Endothelial cell of umbilical vein (primary cell): ENCODE data around the gene UST. TPM values are rescaled to one million over a fixed set of nuclear protein-coding genes. Genes with fewer than 3 reads are reported as not detected.

Experiments used
- BruUV-seq: library from RNA; stranded (reverse); fragments of 400-500 nt; replicated peaks from 2 replicates; lab custom pipeline; 2021; lab: Mats Ljungman, UMichigan
- CTCF ChIA-PET: fragments of 300-600, 350-600 bp; sonication (Branson Sonifier 250); formaldehyde crosslinking; loops from one replicate; lab custom pipeline; 2021; ENCODE audit warnings: antibody characterized with exemption, inconsistent platforms; lab: Charles Lee
- POLR2A ChIA-PET: fragments of 300-600, 350-600 bp; sonication (Branson Sonifier 250); formaldehyde crosslinking; loops from one replicate; lab custom pipeline; 2021; ENCODE audit warnings: antibody characterized with exemption, inconsistent platforms; lab: Charles Lee
- DNase-seq: peaks from one replicate; pipeline ENCODE4 v3.0.0-alpha.2; 2011; ENCODE audit warnings: low read depth, low spot score
- FAIRE-seq: peaks from 2 replicates; lab custom pipeline; 2011; peaks lifted over from hg19 to GRCh38; lab: Jason Lieb, UNC
- H2AFZ ChIP-seq: 2 replicates; pipeline ENCODE4 v1.6.0; 2012; ENCODE audit warnings: low read depth, low read length, control low read depth, inconsistent platforms
- H3K27ac ChIP-seq: 2 replicates; pipeline ENCODE4 v1.5.1; 2011; ENCODE audit warnings: low read depth, mild to moderate bottlenecking, control low read depth, low read length, moderate library complexity; ENCODE audit not compliant: insufficient read depth
- H3K27me3 ChIP-seq, 2 experiments: 2 replicates each; pipeline versions ENCODE4 v1.6.0 to v1.6.1; 2011; ENCODE audit warnings: low read length in 2 of 2, mixed read lengths in 1 of 2; ENCODE audit not compliant: control insufficient read depth in 2 of 2, insufficient read depth in 2 of 2
- H3K36me3 ChIP-seq, 2 experiments: 2 replicates in 1 of 2; 3 replicates in 1 of 2; pipeline ENCODE4 v1.5.1; 2011; ENCODE audit warnings: low read length in 2 of 2, mild to moderate bottlenecking in 1 of 2, moderate library complexity in 1 of 2; ENCODE audit not compliant: control insufficient read depth in 2 of 2, insufficient read depth in 2 of 2; ENCODE audit errors: extremely low read depth in 1 of 2
- H3K4me1 ChIP-seq: 3 replicates; pipeline ENCODE4 v1.5.1; 2011; ENCODE audit warnings: mild to moderate bottlenecking, low read length; ENCODE audit not compliant: control insufficient read depth, insufficient read depth; ENCODE audit errors: extremely low read depth
- H3K4me2 ChIP-seq: 2 replicates; pipeline ENCODE4 v1.6.1; 2011; ENCODE audit warnings: low read length, control low read depth, mixed read lengths; ENCODE audit not compliant: insufficient read depth
- H3K4me3 ChIP-seq, 3 experiments: fragments of 200-600 bp in 1 of 3; sonication (generic), shearing (Covaris generic) in 1 of 3; replicated peaks in 1 of 3; 2 replicates each; pipeline ENCODE4 v1.5.1; 2011 to 2016; ENCODE audit warnings: control low read depth in 3 of 3, low read length in 3 of 3, mild to moderate bottlenecking in 2 of 3, inconsistent platforms in 1 of 3, low read depth in 1 of 3, moderate library complexity in 1 of 3; ENCODE audit not compliant: insufficient read depth in 1 of 3
- H3K79me2 ChIP-seq: 2 replicates; pipeline ENCODE4 v1.6.0; 2012; ENCODE audit warnings: low read length, inconsistent platforms; ENCODE audit not compliant: control insufficient read depth, insufficient read depth
- H3K9ac ChIP-seq: replicated peaks from 2 replicates; pipeline ENCODE3; 2011; ENCODE audit warnings: low read length, control low read depth; ENCODE audit not compliant: insufficient read depth; ENCODE audit errors: extremely low read depth
- H3K9me1 ChIP-seq: replicated peaks from 3 replicates; pipeline ENCODE4 v1.6.0; 2011; ENCODE audit warnings: mild to moderate bottlenecking, low read length; ENCODE audit not compliant: control insufficient read depth, insufficient read depth; ENCODE audit errors: extremely low read depth
- H3K9me3 ChIP-seq: replicated peaks from 2 replicates; pipeline ENCODE4 v1.5.1; 2012; ENCODE audit warnings: low read length, inconsistent platforms; ENCODE audit not compliant: control insufficient read depth, insufficient read depth
- H4K20me1 ChIP-seq: replicated peaks from 2 replicates; pipeline ENCODE3; 2011; ENCODE audit warnings: mild to moderate bottlenecking, low read length; ENCODE audit not compliant: control insufficient read depth, insufficient read depth; ENCODE audit errors: extremely low read depth
- EZH2 ChIP-seq: IDR thresholded peaks from 2 replicates; pipeline ENCODE4 v1.6.1; 2012; ENCODE audit warnings: borderline replicate concordance, low read depth, mild to moderate bottlenecking, moderate library complexity, low read length, inconsistent platforms; ENCODE audit not compliant: severe bottlenecking
- FOS ChIP-seq: IDR thresholded peaks from 2 replicates; pipeline ENCODE4 v1.6.1; 2011; ENCODE audit warnings: mild to moderate bottlenecking, low read length, moderate library complexity, borderline replicate concordance; ENCODE audit not compliant: insufficient read depth
- GATA2 ChIP-seq: IDR thresholded peaks from 2 replicates; pipeline ENCODE4 v1.7.0; 2011; ENCODE audit warnings: low read depth, mild to moderate bottlenecking, moderate library complexity, mixed read lengths, low read length; ENCODE audit not compliant: insufficient read length, insufficient read depth
- JUN ChIP-seq: IDR thresholded peaks from 2 replicates; pipeline ENCODE4 v1.6.1; 2011; ENCODE audit warnings: borderline replicate concordance, low read depth; ENCODE audit not compliant: insufficient read length, insufficient read depth
- POLR2A ChIP-seq: IDR thresholded peaks from 2 replicates; pipeline ENCODE4 v1.6.1; 2012; ENCODE audit warnings: low read depth, mild to moderate bottlenecking, control low read depth, low read length
- POLR2AphosphoS5 ChIP-seq: IDR thresholded peaks from 2 replicates; pipeline ENCODE4 v1.6.1; 2012; ENCODE audit warnings: low read depth, mild to moderate bottlenecking, control low read depth, low read length, moderate library complexity; ENCODE audit not compliant: insufficient read depth
- dilution Hi-C: fragments of 300-500 bp; cut with MboI; formaldehyde crosslinking; loops from one replicate; pipeline ENCODE4 v1.15.0; 2019; ENCODE audit warnings: low sequenced_read_pairs; ENCODE audit not compliant: extremely low pct_ligation_motif_present
- intact Hi-C: fragments of 100-400 bp; cut with micrococcal nuclease; formaldehyde crosslinking; loops from one replicate; pipeline ENCODE4 v1.10.0; 2022
- polyA plus RNA-seq, 4 experiments: library from polyadenylated mRNA; depleted of rRNA in 3 of 4; stranded (reverse) in 3 of 4; unstranded in 1 of 4; fragments of >200 nt; gene quantifications; 2 replicates each; pipeline versions ENCODE4 v1.2.1 to v1.2.3, GENCODE V29; 2011 to 2012; ENCODE audit warnings: missing spikeins in 1 of 4
- total RNA-seq: library from RNA; stranded (reverse); gene quantifications from 2 replicates; pipeline ENCODE4 v1.2.3, GENCODE V29; 2021
- TF ChIP-seq, protein P1 (sequence below), 2 donors: IDR thresholded peaks; 1 replicate in 1 of 2; 2 replicates in 1 of 2; pipeline ENCODE4 v1.5.1; 2011; ENCODE audit warnings: low read length in 2 of 2, mild to moderate bottlenecking in 2 of 2, moderate library complexity in 2 of 2, control low read depth in 1 of 2, inconsistent platforms in 1 of 2, low read depth in 1 of 2; ENCODE audit not compliant: insufficient read depth in 1 of 2; ENCODE audit errors: extremely low read depth in 1 of 2
- TF ChIP-seq, protein P2 (sequence below): IDR thresholded peaks from 2 replicates; pipeline ENCODE4 v1.6.1; 2011; ENCODE audit not compliant: insufficient read depth, insufficient read length

UST gene
- total and polyA plus RNA-seq, 2 donors (not counting 3 experiments of a cell fraction or from before 2014, with no cell fraction given): 0.26 to 0.84 TPM

DNA sequence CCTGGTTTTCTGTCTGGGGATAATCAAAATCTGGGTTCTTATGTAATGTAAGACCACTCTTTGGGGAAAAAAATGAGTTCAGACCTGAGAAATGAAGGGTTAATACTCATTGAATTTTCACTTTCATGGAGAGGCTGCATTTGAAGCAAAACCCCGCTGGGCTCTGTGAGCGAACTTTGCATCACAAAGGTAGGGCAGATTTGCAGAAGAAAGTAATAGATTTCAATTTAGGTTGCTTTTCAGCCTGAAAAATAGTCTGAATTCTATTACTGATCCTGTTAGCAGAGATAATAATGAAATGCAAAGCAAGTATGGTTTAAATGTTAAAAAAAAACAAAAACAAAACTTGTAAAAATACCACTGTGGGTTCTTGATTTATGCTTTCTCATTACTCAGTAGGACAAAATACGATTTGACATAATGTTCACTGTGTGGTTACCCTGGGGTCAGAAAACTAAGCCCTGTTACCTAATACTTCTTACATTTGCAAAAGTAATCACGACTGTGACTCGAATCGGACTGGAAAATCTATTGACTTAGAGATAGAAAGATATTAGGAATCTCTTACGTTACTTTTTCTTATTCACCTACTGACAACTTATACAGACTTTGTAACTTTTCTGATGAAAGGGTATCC, 72.2 kb downstream of the UST start:
- DNase-seq (no peak), FAIRE-seq (no peak)
- H2AFZ ChIP-seq: no peak overlapping the region
- TF ChIP-seq POLR2A (no peak), JUN (no peak), FOS (no peak), EZH2 (no peak), GATA2 (no peak), POLR2AphosphoS5 (no peak)
- TF ChIP-seq, protein P1, sequence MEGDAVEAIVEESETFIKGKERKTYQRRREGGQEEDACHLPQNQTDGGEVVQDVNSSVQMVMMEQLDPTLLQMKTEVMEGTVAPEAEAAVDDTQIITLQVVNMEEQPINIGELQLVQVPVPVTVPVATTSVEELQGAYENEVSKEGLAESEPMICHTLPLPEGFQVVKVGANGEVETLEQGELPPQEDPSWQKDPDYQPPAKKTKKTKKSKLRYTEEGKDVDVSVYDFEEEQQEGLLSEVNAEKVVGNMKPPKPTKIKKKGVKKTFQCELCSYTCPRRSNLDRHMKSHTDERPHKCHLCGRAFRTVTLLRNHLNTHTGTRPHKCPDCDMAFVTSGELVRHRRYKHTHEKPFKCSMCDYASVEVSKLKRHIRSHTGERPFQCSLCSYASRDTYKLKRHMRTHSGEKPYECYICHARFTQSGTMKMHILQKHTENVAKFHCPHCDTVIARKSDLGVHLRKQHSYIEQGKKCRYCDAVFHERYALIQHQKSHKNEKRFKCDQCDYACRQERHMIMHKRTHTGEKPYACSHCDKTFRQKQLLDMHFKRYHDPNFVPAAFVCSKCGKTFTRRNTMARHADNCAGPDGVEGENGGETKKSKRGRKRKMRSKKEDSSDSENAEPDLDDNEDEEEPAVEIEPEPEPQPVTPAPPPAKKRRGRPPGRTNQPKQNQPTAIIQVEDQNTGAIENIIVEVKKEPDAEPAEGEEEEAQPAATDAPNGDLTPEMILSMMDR (IDR thresholded peaks at IDR 0.05; ENCODE audit: extremely low read depth in 1 of 2, insufficient read depth in 1 of 2, low read depth in 1 of 2, low read length in 2 of 2): no peak
- TF ChIP-seq, protein P2, sequence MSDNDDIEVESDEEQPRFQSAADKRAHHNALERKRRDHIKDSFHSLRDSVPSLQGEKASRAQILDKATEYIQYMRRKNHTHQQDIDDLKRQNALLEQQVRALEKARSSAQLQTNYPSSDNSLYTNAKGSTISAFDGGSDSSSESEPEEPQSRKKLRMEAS: no peak
- intact Hi-C loops (no loop called here), dilution Hi-C loops (no loop called here)
- H3K27ac ChIP-seq: no peak overlapping the region
- ChIA-PET POLR2A (no interaction called here), CTCF (no interaction called here)
- H3K4me1 ChIP-seq: no peaks in the 10 kb centered on the region
- peaks cover 0 to 3% of the 10 kb centered on the region in 2 experiments for H3K27me3 ChIP-seq
- H4K20me1 ChIP-seq: no peaks in the 10 kb centered on the region
- H3K4me2 ChIP-seq: no peak overlapping the region
- H3K9me1 ChIP-seq: no peaks in the 10 kb centered on the region
- no peak overlapping the region for H3K9ac ChIP-seq
- H3K4me3 ChIP-seq: no peak overlapping the region
- BruUV-seq: no TSS peak
- no peaks in the 10 kb centered on the region for H3K36me3 ChIP-seq
- no peaks in the 10 kb centered on the region for H3K9me3 ChIP-seq
- no peaks in the 10 kb centered on the region for H3K79me2 ChIP-seq
